MM.1S (cell line): ENCODE measurements around the gene FBP2.
"Not testable (repeated sequence)": the region's sequence is repeated elsewhere in the genome, so short reads cannot be mapped to it uniquely, and the experiment has no call there.

Experiments used
- DNase-seq: peaks from one replicate; pipeline ENCODE4 v3.0.0-alpha.2; 2015
- H2AFZ ChIP-seq: fragments of 300-600 bp; sonication (generic); 2 replicates; pipeline ENCODE4 v1.6.0; 2016; ENCODE audit warnings: antibody characterized with exemption, low read length
- H3F3A ChIP-seq: fragments of 300-600 bp; sonication (generic); 2 replicates; pipeline ENCODE4 v1.6.1; 2016; ENCODE audit warnings: mild to moderate bottlenecking, antibody characterized with exemption, low read length, moderate library complexity, mixed read lengths; ENCODE audit not compliant: insufficient read depth
- H3K27ac ChIP-seq: fragments of 300-600 bp; sonication (generic); 2 replicates; pipeline ENCODE4 v1.5.1; 2016; ENCODE audit warnings: mild to moderate bottlenecking, low read length
- H3K27me3 ChIP-seq: fragments of 300-600 bp; sonication (generic); replicated peaks from 2 replicates; pipeline ENCODE4 v1.6.0; 2016; ENCODE audit warnings: low read length; ENCODE audit not compliant: insufficient read depth
- H3K36me3 ChIP-seq: fragments of 300-600 bp; sonication (generic); replicated peaks from 2 replicates; pipeline ENCODE4 v1.6.1; 2016; ENCODE audit warnings: mild to moderate bottlenecking, low read length, mixed read lengths; ENCODE audit not compliant: insufficient read depth
- H3K4me1 ChIP-seq: fragments of 300-600 bp; sonication (generic); 2 replicates; pipeline ENCODE4 v1.6.1; 2016; ENCODE audit warnings: low read length, mixed read lengths
- H3K4me2 ChIP-seq: fragments of 300-600 bp; sonication (generic); 2 replicates; pipeline ENCODE4 v1.6.0; 2016; ENCODE audit warnings: low read depth, low read length
- H3K4me3 ChIP-seq: fragments of 300-600 bp; sonication (generic); 2 replicates; pipeline ENCODE4 v1.5.1; 2016; ENCODE audit warnings: low read length, mixed read lengths
- H3K79me2 ChIP-seq: fragments of 300-600 bp; sonication (generic); 2 replicates; pipeline ENCODE4 v1.6.1; 2016; ENCODE audit warnings: mixed run types, low read length, mixed read lengths
- H3K9ac ChIP-seq: fragments of 300-600 bp; sonication (generic); 2 replicates; pipeline ENCODE4 v1.6.1; 2016; ENCODE audit warnings: low read length, mixed read lengths
- H3K9me2 ChIP-seq: fragments of 300-600 bp; sonication (generic); replicated peaks from 2 replicates; pipeline ENCODE4 v1.6.1; 2016; ENCODE audit warnings: mild to moderate bottlenecking, low read length, mixed read lengths; ENCODE audit not compliant: insufficient read depth
- H3K9me3 ChIP-seq: fragments of 300-600 bp; sonication (generic); replicated peaks from 2 replicates; pipeline ENCODE4 v1.6.1; 2016; ENCODE audit warnings: mild to moderate bottlenecking, low read length, mixed read lengths; ENCODE audit not compliant: insufficient read depth
- H4K20me1 ChIP-seq: fragments of 300-600 bp; sonication (generic); 2 replicates; pipeline ENCODE4 v1.6.1; 2016; ENCODE audit warnings: mild to moderate bottlenecking, low read length, moderate library complexity, mixed read lengths; ENCODE audit not compliant: insufficient read depth
- CTCF ChIP-seq: fragments of 300-600 bp; sonication (generic); IDR thresholded peaks from 2 replicates; pipeline ENCODE4 v1.5.1; 2016; ENCODE audit warnings: antibody characterized with exemption, low read length, mixed read lengths
- EZH2 ChIP-seq: fragments of 300-600 bp; sonication (generic); optimal IDR thresholded peaks from 2 replicates; pipeline ENCODE3; 2017; ENCODE audit warnings: low read depth, mild to moderate bottlenecking, antibody characterized with exemption, low read length, mixed read lengths
- EZH2phosphoT487 ChIP-seq: fragments of 300-600 bp; sonication (generic); IDR thresholded peaks from 2 replicates; pipeline ENCODE4 v1.6.1; 2018; ENCODE audit warnings: antibody characterized with exemption, low read length

Gene FBP2

GRCh38 chr9:94591876-94592275 is 1.7 kb downstream of the FBP2 start:
- Histone ChIP-seq H3K9ac (no peak overlapping the region), H3K9me2 (no peaks in the 10 kb centered on the region), H3K27ac (no peak overlapping the region), H4K20me1 (no peaks in the 10 kb centered on the region), H3K4me3 (no peak overlapping the region), H3K4me2 (no peak overlapping the region), H3K27me3 (no peaks in the 10 kb centered on the region), H3K36me3 (no peaks in the 10 kb centered on the region), H3K9me3 (no peaks in the 10 kb centered on the region), H3K4me1 (0 out of 2 replicates have a peak, but pooled peaks cover 4% of the 10 kb centered on the region), H3K79me2 (no peaks in the 10 kb centered on the region), H2AFZ (no peak overlapping the region), H3F3A (peaks cover 3% of the 10 kb centered on the region)
- TF ChIP-seq EZH2 (no peak), CTCF (no peak), EZH2phosphoT487 (no peak)
- no peak for DNase-seq

GRCh38 chr9:94591046-94591545 is 2.5 kb downstream of the FBP2 start:
- not testable (repeated sequence) for H3K9me3 ChIP-seq, H3K27me3 ChIP-seq, H3K27ac ChIP-seq, H3K4me2 ChIP-seq, H4K20me1 ChIP-seq, H3K4me1 ChIP-seq, H3K9me2 ChIP-seq, H3K4me3 ChIP-seq, H3F3A ChIP-seq, H3K79me2 ChIP-seq, H3K36me3 ChIP-seq, H3K9ac ChIP-seq, DNase-seq, H2AFZ ChIP-seq

GRCh38 chr9:94588681-94589080 is 4.9 kb downstream of the FBP2 start:
- Histone ChIP-seq H3K27me3 (no peaks in the 10 kb centered on the region), H3K4me3 (no peak overlapping the region), H3K79me2 (no peaks in the 10 kb centered on the region), H2AFZ (no peak overlapping the region), H3K9me2 (no peaks in the 10 kb centered on the region), H3K4me2 (no peak overlapping the region), H3K9me3 (no peaks in the 10 kb centered on the region), H3K36me3 (no peaks in the 10 kb centered on the region), H3K27ac (no peak overlapping the region), H3K9ac (no peak overlapping the region), H3K4me1 (0 out of 2 replicates have a peak, but pooled peaks cover 7% of the 10 kb centered on the region), H3F3A (peaks cover 8% of the 10 kb centered on the region), H4K20me1 (no peaks in the 10 kb centered on the region)
- TF ChIP-seq CTCF (no peak), EZH2 (no peak), EZH2phosphoT487 (no peak)
- no peak for DNase-seq

- no peaks in the 10 kb centered on the region for H3K27me3 ChIP-seq
- peak overlapping the region; percentile 49 for H3K9ac ChIP-seq
- TF ChIP-seq EZH2 (no peak), CTCF (no peak), EZH2phosphoT487 (no peak)
- H3K27ac ChIP-seq = peak overlapping the region; percentile 72; the same call in 1 of the 2 replicates
- peaks cover 8% of the 10 kb centered on the region for H3F3A ChIP-seq
- peak; percentile 47 for DNase-seq
- no peaks in the 10 kb centered on the region for H3K36me3 ChIP-seq
- H3K9me3 ChIP-seq = no peaks in the 10 kb centered on the region
- H2AFZ ChIP-seq = peak overlapping the region; percentile 96
- H3K79me2 ChIP-seq = no peaks in the 10 kb centered on the region
- H3K4me1 ChIP-seq = 0 out of 2 replicates have a peak, but pooled peaks cover 7% of the 10 kb centered on the region
- H3K4me3 ChIP-seq = peak overlapping the region; percentile 64
- H3K9me2 ChIP-seq = no peaks in the 10 kb centered on the region
- H3K4me2 ChIP-seq = peak overlapping the region; percentile 80
- H4K20me1 ChIP-seq = no peaks in the 10 kb centered on the region
Observed at GRCh38 chr9:94586814-94587213, 6.8 kb downstream of the FBP2 start.
